Activated T-cell treated with anti-CD3 and anti-CD28 coated beads, Interleukin-2, amount 50 U/mL, for 24 hours (primary cell): Measurements from ENCODE around the gene CDH16.
"Not testable (repeated sequence)": the region's sequence is repeated elsewhere in the genome, so short reads cannot be mapped to it uniquely, and the experiment has no call there.

Source experiments
- DNase-seq: peaks from one replicate; pipeline ENCODE4 v3.0.0-alpha.2; 2020
- H3K27ac Mint-ChIP-seq: 2 replicates; pipeline ENCODE4 v1.8.0; 2020; ENCODE audit warnings: mild to moderate bottlenecking, mixed read lengths
- H3K27me3 Mint-ChIP-seq: 2 replicates; pipeline ENCODE4 v1.8.0; 2020; ENCODE audit warnings: mixed read lengths
- H3K36me3 Mint-ChIP-seq: 2 replicates; pipeline ENCODE4 v1.8.0; 2020; ENCODE audit warnings: low read depth, mixed read lengths
- H3K4me1 Mint-ChIP-seq: 2 replicates; pipeline ENCODE4 v1.8.0; 2020; ENCODE audit warnings: low read depth, mixed read lengths
- H3K4me3 Mint-ChIP-seq: 2 replicates; pipeline ENCODE4 v1.8.0; 2020; ENCODE audit warnings: mild to moderate bottlenecking, moderate library complexity, mixed read lengths
- H3K9me3 Mint-ChIP-seq: 2 replicates; pipeline ENCODE4 v1.8.0; 2020; ENCODE audit warnings: mixed read lengths

CDH16 gene

GRCh38 chr16:66939366-66939765, 20.7 kb upstream of the CDH16 start:
- Mint-ChIP-seq H3K4me3 (no peak overlapping the region), H3K27me3 (no peaks in the 10 kb centered on the region), H3K27ac (no peak overlapping the region), H3K4me1 (peaks cover 25% of the 10 kb centered on the region), H3K9me3 (no peaks in the 10 kb centered on the region), H3K36me3 (peaks cover 92% of the 10 kb centered on the region)
- no peak for DNase-seq

- Mint-ChIP-seq H3K27ac (peak overlapping the region; percentile 77), H3K4me1 (peaks cover 39% of the 10 kb centered on the region), H3K36me3 (peaks cover 94% of the 10 kb centered on the region), H3K4me3 (no peak overlapping the region), H3K9me3 (no peaks in the 10 kb centered on the region), H3K27me3 (no peaks in the 10 kb centered on the region)
- DNase-seq, result no peak
Measured at GRCh38 chr16:66937725-66938337, 19.1 kb upstream of the CDH16 start.

GRCh38 chr16:66936889-66937554, 18.3 kb upstream of the CDH16 start:
- Mint-ChIP-seq H3K4me3 (peak overlapping the region; percentile 99), H3K36me3 (peaks cover 94% of the 10 kb centered on the region), H3K4me1 (peaks cover 46% of the 10 kb centered on the region), H3K27ac (peak overlapping the region; percentile 99), H3K27me3 (no peaks in the 10 kb centered on the region), H3K9me3 (no peaks in the 10 kb centered on the region)
- no peak for DNase-seq

- peak overlapping the region; percentile 99 for H3K4me3 Mint-ChIP-seq
- H3K4me1 Mint-ChIP-seq, result peaks cover 50% of the 10 kb centered on the region
- peaks cover 94% of the 10 kb centered on the region for H3K36me3 Mint-ChIP-seq
Measured at GRCh38 chr16:66936462-66936861, 17.8 kb upstream of the CDH16 start.

GRCh38 chr16:66935314-66936011, 16.8 kb upstream of the CDH16 start, which contains the start of gene CES2:
Gene CES2, plus strand, starts transcription at chr16:66935516. Its CDS starts 120 bp downstream, at chr16:66935636.
- peak within 1 kb of the TSS; percentile 99 for H3K4me3 Mint-ChIP-seq
- H3K9me3 Mint-ChIP-seq, result no peaks in the 10 kb centered on the region
- H3K27ac Mint-ChIP-seq, result peak within 1 kb of the TSS; percentile 99
- no peak for DNase-seq
- no peaks in the 10 kb centered on the region for H3K27me3 Mint-ChIP-seq
- peaks cover 50% of the 10 kb centered on the region for H3K4me1 Mint-ChIP-seq
- peaks cover 90% of the 10 kb centered on the region for H3K36me3 Mint-ChIP-seq

More at GRCh38 chr16:66936462-66936861, 17.8 kb upstream of the CDH16 start:
- no peaks in the 10 kb centered on the region for H3K9me3 Mint-ChIP-seq
- no peak for DNase-seq
- H3K27me3 Mint-ChIP-seq, result no peaks in the 10 kb centered on the region
- peak overlapping the region; percentile 99 for H3K27ac Mint-ChIP-seq

- H3K36me3 Mint-ChIP-seq, result peaks cover 89% of the 10 kb centered on the region
Measured at GRCh38 chr16:66934839-66935313, 16.2 kb upstream of the CDH16 start.

GRCh38 chr16:66934138-66934838, 15.6 kb upstream of the CDH16 start, which contains the start of gene CIAO2B:
Gene CIAO2B, minus strand, starts transcription at chr16:66934402. Its CDS starts 38 bp downstream, at chr16:66934364.
- DNase-seq, result peak; percentile 93
- Mint-ChIP-seq H3K36me3 (peaks cover 87% of the 10 kb centered on the region), H3K4me1 (peaks cover 50% of the 10 kb centered on the region), H3K9me3 (no peaks in the 10 kb centered on the region), H3K27ac (peak within 1 kb of the TSS; percentile 99), H3K27me3 (no peaks in the 10 kb centered on the region), H3K4me3 (peak within 1 kb of the TSS; percentile 99)

More at GRCh38 chr16:66934839-66935313, 16.2 kb upstream of the CDH16 start:
- peaks cover 50% of the 10 kb centered on the region for H3K4me1 Mint-ChIP-seq
- H3K27ac Mint-ChIP-seq, result peak overlapping the region; percentile 99
- H3K27me3 Mint-ChIP-seq, H3K9me3 Mint-ChIP-seq, DNase-seq: not testable (repeated sequence)
- H3K4me3 Mint-ChIP-seq, result peak overlapping the region; percentile 99

GRCh38 chr16:66933776-66934137, 15.1 kb upstream of the CDH16 start:
- H3K27ac Mint-ChIP-seq, result peak overlapping the region; percentile 99
- H3K9me3 Mint-ChIP-seq, result no peaks in the 10 kb centered on the region
- no peaks in the 10 kb centered on the region for H3K27me3 Mint-ChIP-seq
- H3K4me3 Mint-ChIP-seq, result peak overlapping the region; percentile 99
- H3K4me1 Mint-ChIP-seq, result peaks cover 51% of the 10 kb centered on the region
- DNase-seq, result no peak
- H3K36me3 Mint-ChIP-seq, result peaks cover 82% of the 10 kb centered on the region

GRCh38 chr16:66932076-66932475, 13.4 kb upstream of the CDH16 start:
- Mint-ChIP-seq H3K9me3 (no peaks in the 10 kb centered on the region), H3K4me3 (peak overlapping the region; percentile 99), H3K27me3 (no peaks in the 10 kb centered on the region), H3K27ac (peak overlapping the region; percentile 99), H3K4me1 (peaks cover 51% of the 10 kb centered on the region), H3K36me3 (peaks cover 66% of the 10 kb centered on the region)
- no peak for DNase-seq

GRCh38 chr16:66931665-66932064, 13.0 kb upstream of the CDH16 start:
- Mint-ChIP-seq H3K4me1 (peaks cover 48% of the 10 kb centered on the region), H3K9me3 (no peaks in the 10 kb centered on the region), H3K27me3 (peaks cover under 1% of the 10 kb centered on the region), H3K36me3 (peaks cover 62% of the 10 kb centered on the region), H3K27ac (peak overlapping the region; percentile 99), H3K4me3 (no peak overlapping the region)
- DNase-seq, result no peak

GRCh38 chr16:66930189-66930588, 11.5 kb upstream of the CDH16 start:
- no peaks in the 10 kb centered on the region for H3K9me3 Mint-ChIP-seq
- H3K27me3 Mint-ChIP-seq, result peaks cover 15% of the 10 kb centered on the region
- peaks cover 40% of the 10 kb centered on the region for H3K4me1 Mint-ChIP-seq
- peaks cover 51% of the 10 kb centered on the region for H3K36me3 Mint-ChIP-seq
- no peak overlapping the region for H3K4me3 Mint-ChIP-seq
- no peak for DNase-seq
- no peak overlapping the region for H3K27ac Mint-ChIP-seq

GRCh38 chr16:66928702-66929388, 10.2 kb upstream of the CDH16 start:
- no peak overlapping the region for H3K27ac Mint-ChIP-seq
- no peaks in the 10 kb centered on the region for H3K9me3 Mint-ChIP-seq
- DNase-seq, result peak; percentile 46

GRCh38 chr16:66927918-66928649, 9.4 kb upstream of the CDH16 start:
- Mint-ChIP-seq H3K4me3 (no peak overlapping the region), H3K4me1 (peaks cover 31% of the 10 kb centered on the region), H3K9me3 (no peaks in the 10 kb centered on the region), H3K27ac (peak overlapping the region; percentile 37), H3K27me3 (peaks cover 32% of the 10 kb centered on the region), H3K36me3 (peaks cover 31% of the 10 kb centered on the region)
- DNase-seq, result no peak

More at GRCh38 chr16:66928702-66929388, 10.2 kb upstream of the CDH16 start:
- H3K27me3 Mint-ChIP-seq, result peaks cover 25% of the 10 kb centered on the region
- peaks cover 38% of the 10 kb centered on the region for H3K36me3 Mint-ChIP-seq
- peaks cover 39% of the 10 kb centered on the region for H3K4me1 Mint-ChIP-seq
- no peak overlapping the region for H3K4me3 Mint-ChIP-seq
